Measurements from ENCODE around the gene SLITRK4. TPM values are rescaled to one million over a fixed set of nuclear protein-coding genes. Genes with fewer than 3 reads are reported as not detected.

Gene SLITRK4
- total RNA-seq, 1 donor, result 3.0 TPM

- DNase-seq (ENCODE audit: low read depth), result no peak
- no peak overlapping the region for H3K4me3 ChIP-seq (ENCODE audit: low read depth, low read length)
- TF ChIP-seq CTCF (IDR thresholded peaks at IDR 0.05; ENCODE audit: insufficient read depth, low read depth, low read length), result no peak
Measured at GRCh38 chrX:143581240-143581639, 54.7 kb downstream of the SLITRK4 start.

GRCh38 chrX:143580266-143580665, 55.6 kb downstream of the SLITRK4 start:
- H3K4me3 ChIP-seq (ENCODE audit: low read depth, low read length), result no peak overlapping the region
- DNase-seq (ENCODE audit: low read depth), result peak; percentile 39
- no peak for TF ChIP-seq CTCF (IDR thresholded peaks at IDR 0.05; ENCODE audit: insufficient read depth, low read depth, low read length)

Other genes with a start within 250 kb of the SLITRK4 start
- not detected in 2 replicates for gene SPANXN3, start 118.6 kb downstream of the SLITRK4 start, total RNA-seq
- not detected in 2 replicates for gene SPANXN2, start 84.7 kb upstream of the SLITRK4 start, total RNA-seq
- not detected in 2 replicates for gene UBE2NL, start 248.0 kb upstream of the SLITRK4 start, total RNA-seq